HepG2 (cell line): Measurements from ENCODE around the gene MAP2K7. TPM values are rescaled to one million over a fixed set of nuclear protein-coding genes. Genes with fewer than 3 reads are reported as not detected.
A peak's percentile ranks its signal among the peaks of the same experiment; 100 is the strongest.

Source experiments
- CBX2 ChIP-seq, 2 experiments: fragments of 200-600 bp in 1 of 2; sonication (generic); formaldehyde crosslinking in 1 of 2; IDR thresholded peaks; 2 replicates each; pipeline versions ENCODE4 v1.7.0 to v1.8.1; 2018 to 2022; ENCODE audit warnings: low read depth in 2 of 2, low read length in 1 of 2, mild to moderate bottlenecking in 1 of 2, missing genetic modification reagents in 1 of 2
- KDM1A ChIP-seq: IDR thresholded peaks from 2 replicates; pipeline ENCODE4 v1.6.1; 2016; ENCODE audit warnings: missing compliant biosample characterization
- LCORL ChIP-seq, 2 experiments: fragments of 450-650 bp in 1 of 2; sonication (generic) in 1 of 2; formaldehyde crosslinking in 1 of 2; IDR thresholded peaks; 2 replicates each; pipeline versions ENCODE4 v1.5.0 to v1.6.1; 2017 to 2020; ENCODE audit warnings: antibody characterized with exemption in 1 of 2, missing genetic modification reagents in 1 of 2
- MIER3 ChIP-seq: IDR thresholded peaks from 2 replicates; pipeline ENCODE4 v1.6.1; 2016; ENCODE audit warnings: missing compliant biosample characterization, borderline replicate concordance
- MTA3 ChIP-seq: sonication (generic); formaldehyde crosslinking; IDR thresholded peaks from 2 replicates; pipeline ENCODE4 v1.4.0; 2020; ENCODE audit warnings: missing genetic modification reagents
- NAIF1 ChIP-seq: sonication (generic); formaldehyde crosslinking; IDR thresholded peaks from 2 replicates; pipeline ENCODE4 v1.5.0; 2020; ENCODE audit warnings: mild to moderate bottlenecking, missing genetic modification reagents, borderline replicate concordance
- NCOA1 ChIP-seq: sonication (generic); formaldehyde crosslinking; IDR thresholded peaks from 2 replicates; pipeline ENCODE4 v1.9.0; 2021; ENCODE audit warnings: missing genetic modification reagents
- RCOR2 ChIP-seq: IDR thresholded peaks from 2 replicates; pipeline ENCODE4 v1.6.1; 2016; ENCODE audit warnings: missing biosample characterization, missing genetic modification reagents
- SKIL ChIP-seq: sonication (generic); formaldehyde crosslinking; IDR thresholded peaks from 2 replicates; pipeline ENCODE4 v1.8.0; 2022; ENCODE audit warnings: missing genetic modification reagents, mild to moderate bottlenecking, moderate library complexity, borderline replicate concordance
- TBP ChIP-seq: sonication (generic); formaldehyde crosslinking; IDR thresholded peaks from 2 replicates; pipeline ENCODE4 v1.5.0; 2020; ENCODE audit warnings: missing genetic modification reagents
- TMF1 ChIP-seq: sonication (generic); formaldehyde crosslinking; IDR thresholded peaks from 2 replicates; pipeline ENCODE4 v1.8.1; 2022; ENCODE audit warnings: low read depth, missing genetic modification reagents
- TP53 ChIP-seq: sonication (generic); formaldehyde crosslinking; conservative IDR thresholded peaks from 2 replicates; pipeline ENCODE4 v1.4.0; 2020; ENCODE audit warnings: missing genetic modification reagents
- ZFP82 ChIP-seq: sonication (generic); formaldehyde crosslinking; IDR thresholded peaks from 2 replicates; pipeline ENCODE4 v1.5.1; 2020; ENCODE audit warnings: mild to moderate bottlenecking, missing genetic modification reagents, borderline replicate concordance
- ZNF317 ChIP-seq: sonication (generic); formaldehyde crosslinking; IDR thresholded peaks from 2 replicates; pipeline ENCODE4 v1.5.0; 2020; ENCODE audit warnings: mild to moderate bottlenecking, missing genetic modification reagents
- ZNF383 ChIP-seq: sonication (generic); formaldehyde crosslinking; IDR thresholded peaks from 2 replicates; pipeline ENCODE4 v1.4.0; 2020; ENCODE audit warnings: missing genetic modification reagents, mild to moderate bottlenecking, borderline replicate concordance
- ZNF556 ChIP-seq: sonication (generic); formaldehyde crosslinking; IDR thresholded peaks from 2 replicates; pipeline ENCODE4 v1.4.0; 2020; ENCODE audit warnings: mild to moderate bottlenecking, missing genetic modification reagents, borderline replicate concordance
- ZNF616 ChIP-seq: sonication (generic); formaldehyde crosslinking; IDR thresholded peaks from 2 replicates; pipeline ENCODE4 v1.5.0; 2020; ENCODE audit warnings: low read depth, mild to moderate bottlenecking, missing genetic modification reagents
- polyA plus RNA-seq, 8 experiments: library from polyadenylated mRNA; depleted of rRNA in 3 of 8; stranded (reverse) in 7 of 8; unstranded in 1 of 8; fragments of >200 nt; fragmentation: Illumina TruSeq in 4 of 8; extraction: Trizol in 4 of 8; gene quantifications; 2 replicates each; pipeline versions ENCODE4 v1.2.1 to v1.2.3, GENCODE V29; 2011 to 2016; ENCODE audit warnings: low read depth in 4 of 8, missing spikeins in 1 of 8, mixed read lengths in 1 of 8; ENCODE audit not compliant: insufficient read depth in 1 of 8
- total RNA-seq, 5 experiments: library from RNA; depleted of rRNA; stranded (reverse); fragments of >200 nt; fragmentation: Illumina TruSeq; extraction: Trizol; gene quantifications; 2 replicates each; pipeline ENCODE4 v1.2.3, GENCODE V29; 2016; ENCODE audit warnings: low read depth in 1 of 5
- TF ChIP-seq, protein P1 (sequence below): sonication (generic); formaldehyde crosslinking; IDR thresholded peaks from 2 replicates; pipeline ENCODE4 v1.5.1; 2020; ENCODE audit warnings: missing genetic modification reagents, mild to moderate bottlenecking, borderline replicate concordance
- TF ChIP-seq, protein P2 (sequence below): IDR thresholded peaks from 2 replicates; pipeline ENCODE4 v1.6.1; 2016; ENCODE audit warnings: missing biosample characterization, missing genetic modification reagents, low read depth
- TF ChIP-seq, protein P3 (sequence below): sonication (generic); formaldehyde crosslinking; IDR thresholded peaks from 2 replicates; pipeline ENCODE4 v1.4.0; 2020; ENCODE audit warnings: missing genetic modification reagents, borderline replicate concordance

MAP2K7 gene
- total and polyA plus RNA-seq, 2 of the 13 experiments (the other 11 are each of a cell fraction or from before 2014, with no cell fraction given): 9.0 to 10.8 TPM

DNA sequence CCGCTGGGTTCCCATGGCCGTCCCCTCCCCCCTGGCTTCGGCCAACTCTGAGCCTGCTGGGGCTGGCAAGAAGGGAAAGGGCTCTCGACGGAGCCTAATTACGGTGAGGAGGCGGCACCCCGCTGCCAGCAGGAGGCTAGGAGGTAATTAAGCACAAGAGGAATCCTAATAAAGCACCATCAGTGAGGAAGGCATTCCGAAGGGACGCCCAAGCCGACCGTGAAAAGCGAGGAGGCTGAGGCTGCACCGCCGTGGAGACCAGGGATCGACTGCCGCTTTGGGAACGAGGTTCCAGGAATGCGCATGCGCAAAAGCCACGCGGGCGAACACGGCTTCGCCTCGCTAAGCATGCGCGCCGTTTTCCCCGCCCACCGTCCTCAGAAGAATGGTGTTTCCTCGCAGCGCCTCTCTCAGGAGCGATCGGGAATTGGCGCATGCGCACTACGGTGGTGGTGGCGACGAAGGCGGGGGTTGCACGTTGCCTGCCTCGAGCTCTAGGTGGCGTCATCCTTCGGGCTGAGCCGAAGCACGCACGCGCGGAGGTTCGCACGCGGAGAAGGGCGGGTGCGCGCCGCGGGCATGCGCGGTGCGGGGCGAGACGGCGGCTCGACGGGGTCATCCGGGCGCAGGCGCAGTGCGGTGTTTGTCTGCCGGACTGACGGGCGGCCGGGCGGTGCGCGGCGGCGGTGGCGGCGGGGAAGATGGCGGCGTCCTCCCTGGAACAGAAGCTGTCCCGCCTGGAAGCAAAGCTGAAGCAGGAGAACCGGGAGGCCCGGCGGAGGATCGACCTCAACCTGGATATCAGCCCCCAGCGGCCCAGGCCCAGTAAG lies at the start of gene MAP2K7 (continued):
- TF ChIP-seq, protein P1, sequence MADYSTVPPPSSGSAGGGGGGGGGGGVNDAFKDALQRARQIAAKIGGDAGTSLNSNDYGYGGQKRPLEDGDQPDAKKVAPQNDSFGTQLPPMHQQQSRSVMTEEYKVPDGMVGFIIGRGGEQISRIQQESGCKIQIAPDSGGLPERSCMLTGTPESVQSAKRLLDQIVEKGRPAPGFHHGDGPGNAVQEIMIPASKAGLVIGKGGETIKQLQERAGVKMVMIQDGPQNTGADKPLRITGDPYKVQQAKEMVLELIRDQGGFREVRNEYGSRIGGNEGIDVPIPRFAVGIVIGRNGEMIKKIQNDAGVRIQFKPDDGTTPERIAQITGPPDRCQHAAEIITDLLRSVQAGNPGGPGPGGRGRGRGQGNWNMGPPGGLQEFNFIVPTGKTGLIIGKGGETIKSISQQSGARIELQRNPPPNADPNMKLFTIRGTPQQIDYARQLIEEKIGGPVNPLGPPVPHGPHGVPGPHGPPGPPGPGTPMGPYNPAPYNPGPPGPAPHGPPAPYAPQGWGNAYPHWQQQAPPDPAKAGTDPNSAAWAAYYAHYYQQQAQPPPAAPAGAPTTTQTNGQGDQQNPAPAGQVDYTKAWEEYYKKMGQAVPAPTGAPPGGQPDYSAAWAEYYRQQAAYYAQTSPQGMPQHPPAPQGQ (CRISPR knock-in tag): no peak
- TF ChIP-seq KDM1A (CRISPR knock-in tag) (no peak), ZNF383 (CRISPR knock-in tag) (no peak), ZNF317 (CRISPR knock-in tag) (peak; percentile 46; the same call in 1 of the 2 replicates), TBP (CRISPR knock-in tag) (no peak), NCOA1 (CRISPR knock-in tag) (no peak), LCORL (IDR thresholded peaks at IDR 0.05) (no peak), LCORL (CRISPR knock-in tag; IDR thresholded peaks at IDR 0.05) (peak; percentile 39), ZNF616 (CRISPR knock-in tag) (no peak), MTA3 (CRISPR knock-in tag) (no peak), SKIL (CRISPR knock-in tag) (no peak; the same call in 1 of the 2 replicates), TP53 (CRISPR knock-in tag) (no peak), CBX2 (IDR thresholded peaks at IDR 0.05; ENCODE audit: low read depth, low read length) (no peak), CBX2 (CRISPR knock-in tag; IDR thresholded peaks at IDR 0.05; ENCODE audit: low read depth) (no peak), TMF1 (CRISPR knock-in tag) (peak; percentile 23), NAIF1 (CRISPR knock-in tag) (no peak), MIER3 (CRISPR knock-in tag) (0 out of 2 replicates have a peak, but pooled peaks have one; percentile 63), ZNF556 (no peak; the same call in 1 of the 2 replicates), ZFP82 (CRISPR knock-in tag) (no peak), RCOR2 (CRISPR knock-in tag) (no peak)
- TF ChIP-seq, protein P2, sequence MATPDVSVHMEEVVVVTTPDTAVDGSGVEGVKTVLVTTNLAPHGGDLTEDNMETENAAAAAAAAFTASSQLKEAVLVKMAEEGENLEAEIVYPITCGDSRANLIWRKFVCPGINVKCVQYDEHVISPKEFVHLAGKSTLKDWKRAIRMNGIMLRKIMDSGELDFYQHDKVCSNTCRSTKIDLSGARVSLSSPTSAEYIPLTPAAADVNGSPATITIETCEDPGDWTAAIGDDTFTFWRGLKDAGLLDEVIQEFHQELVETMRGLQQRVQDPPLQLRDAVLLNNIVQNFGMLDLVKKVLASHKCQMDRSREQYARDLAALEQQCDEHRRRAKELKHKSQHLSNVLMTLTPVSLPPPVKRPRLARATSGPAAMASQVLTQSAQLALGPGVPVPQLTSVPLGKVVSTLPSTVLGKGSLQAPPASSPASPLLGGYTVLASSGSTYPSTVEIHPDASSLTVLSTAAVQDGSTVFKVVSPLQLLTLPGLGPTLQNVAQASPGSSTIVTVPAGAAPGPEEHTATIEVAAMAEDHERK (CRISPR knock-in tag): peak; percentile 31; the same call in 1 of the 2 replicates
- TF ChIP-seq, protein P3, sequence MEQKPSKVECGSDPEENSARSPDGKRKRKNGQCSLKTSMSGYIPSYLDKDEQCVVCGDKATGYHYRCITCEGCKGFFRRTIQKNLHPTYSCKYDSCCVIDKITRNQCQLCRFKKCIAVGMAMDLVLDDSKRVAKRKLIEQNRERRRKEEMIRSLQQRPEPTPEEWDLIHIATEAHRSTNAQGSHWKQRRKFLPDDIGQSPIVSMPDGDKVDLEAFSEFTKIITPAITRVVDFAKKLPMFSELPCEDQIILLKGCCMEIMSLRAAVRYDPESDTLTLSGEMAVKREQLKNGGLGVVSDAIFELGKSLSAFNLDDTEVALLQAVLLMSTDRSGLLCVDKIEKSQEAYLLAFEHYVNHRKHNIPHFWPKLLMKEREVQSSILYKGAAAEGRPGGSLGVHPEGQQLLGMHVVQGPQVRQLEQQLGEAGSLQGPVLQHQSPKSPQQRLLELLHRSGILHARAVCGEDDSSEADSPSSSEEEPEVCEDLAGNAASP (CRISPR knock-in tag): peak; percentile 59
